Mucosa of stomach (tissue), 1 donor: Measurements from ENCODE around the gene CALHM5.
A peak's percentile ranks its signal among the peaks of the same experiment; 100 is the strongest.

ENCODE experiments used
- H3K27me3 ChIP-seq: one replicate; pipeline ENCODE4 v1.7.0; 2013; ENCODE audit warnings: mild to moderate bottlenecking, low read length; ENCODE audit not compliant: control insufficient read depth, insufficient read depth
- H3K36me3 ChIP-seq: one replicate; pipeline ENCODE4 v1.7.0; 2013; ENCODE audit warnings: low read length; ENCODE audit not compliant: control insufficient read depth, insufficient read depth
- H3K4me1 ChIP-seq: one replicate; pipeline ENCODE4 v1.7.0; 2013; ENCODE audit warnings: mild to moderate bottlenecking, low read length; ENCODE audit not compliant: control insufficient read depth, insufficient read depth
- H3K4me3 ChIP-seq: one replicate; pipeline ENCODE4 v1.7.0; 2013; ENCODE audit warnings: low read length
- H3K9ac ChIP-seq: one replicate; pipeline ENCODE4 v1.7.0; 2013; ENCODE audit warnings: mild to moderate bottlenecking, low read length, moderate library complexity
- H3K9me3 ChIP-seq: one replicate; pipeline ENCODE4 v1.7.0; 2013; ENCODE audit warnings: mild to moderate bottlenecking, low read length, moderate library complexity; ENCODE audit not compliant: control insufficient read depth
- donor health status: Pancreatic carcinoma.

The CALHM5 gene, protein sequence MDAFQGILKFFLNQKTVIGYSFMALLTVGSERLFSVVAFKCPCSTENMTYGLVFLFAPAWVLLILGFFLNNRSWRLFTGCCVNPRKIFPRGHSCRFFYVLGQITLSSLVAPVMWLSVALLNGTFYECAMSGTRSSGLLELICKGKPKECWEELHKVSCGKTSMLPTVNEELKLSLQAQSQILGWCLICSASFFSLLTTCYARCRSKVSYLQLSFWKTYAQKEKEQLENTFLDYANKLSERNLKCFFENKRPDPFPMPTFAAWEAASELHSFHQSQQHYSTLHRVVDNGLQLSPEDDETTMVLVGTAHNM

DNA sequence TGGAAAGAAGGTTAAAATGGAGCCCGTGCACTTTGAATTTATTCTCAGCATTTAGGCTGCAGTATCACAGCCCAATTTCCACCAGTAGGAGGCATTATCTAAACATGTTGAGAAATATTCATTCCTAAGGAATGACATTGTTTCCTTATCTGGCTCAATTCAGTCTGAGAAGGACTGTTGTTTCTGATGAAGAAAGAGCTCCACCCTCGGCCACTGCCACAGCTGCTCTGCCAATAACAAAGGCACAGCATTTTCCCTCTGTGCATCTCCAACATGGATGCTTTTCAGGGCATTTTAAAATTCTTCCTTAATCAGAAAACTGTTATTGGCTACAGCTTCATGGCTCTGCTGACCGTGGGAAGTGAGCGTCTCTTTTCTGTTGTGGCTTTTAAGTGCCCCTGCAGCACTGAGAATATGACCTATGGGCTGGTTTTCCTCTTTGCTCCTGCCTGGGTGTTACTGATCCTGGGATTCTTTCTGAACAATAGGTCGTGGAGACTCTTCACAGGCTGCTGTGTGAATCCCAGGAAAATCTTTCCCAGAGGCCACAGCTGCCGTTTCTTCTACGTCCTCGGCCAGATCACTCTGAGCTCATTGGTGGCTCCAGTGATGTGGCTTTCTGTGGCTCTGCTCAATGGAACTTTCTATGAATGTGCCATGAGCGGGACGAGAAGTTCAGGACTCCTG, at the start of gene CALHM5:
Gene CALHM5, plus strand, starts transcription at position 216 of the 687 bp plus-strand sequence. Its CDS starts 58 bp downstream, at position 274.
- no peak within 1 kb of the TSS for H3K4me3 ChIP-seq
- H3K9ac ChIP-seq = peak within 1 kb of the TSS; percentile 40
- H3K4me1 ChIP-seq = no peaks in the 10 kb centered on the region
- H3K27me3 ChIP-seq = no peaks in the 10 kb centered on the region
- H3K9me3 ChIP-seq = no peaks in the 10 kb centered on the region
- H3K36me3 ChIP-seq = no peaks in the 10 kb centered on the region

DNA sequence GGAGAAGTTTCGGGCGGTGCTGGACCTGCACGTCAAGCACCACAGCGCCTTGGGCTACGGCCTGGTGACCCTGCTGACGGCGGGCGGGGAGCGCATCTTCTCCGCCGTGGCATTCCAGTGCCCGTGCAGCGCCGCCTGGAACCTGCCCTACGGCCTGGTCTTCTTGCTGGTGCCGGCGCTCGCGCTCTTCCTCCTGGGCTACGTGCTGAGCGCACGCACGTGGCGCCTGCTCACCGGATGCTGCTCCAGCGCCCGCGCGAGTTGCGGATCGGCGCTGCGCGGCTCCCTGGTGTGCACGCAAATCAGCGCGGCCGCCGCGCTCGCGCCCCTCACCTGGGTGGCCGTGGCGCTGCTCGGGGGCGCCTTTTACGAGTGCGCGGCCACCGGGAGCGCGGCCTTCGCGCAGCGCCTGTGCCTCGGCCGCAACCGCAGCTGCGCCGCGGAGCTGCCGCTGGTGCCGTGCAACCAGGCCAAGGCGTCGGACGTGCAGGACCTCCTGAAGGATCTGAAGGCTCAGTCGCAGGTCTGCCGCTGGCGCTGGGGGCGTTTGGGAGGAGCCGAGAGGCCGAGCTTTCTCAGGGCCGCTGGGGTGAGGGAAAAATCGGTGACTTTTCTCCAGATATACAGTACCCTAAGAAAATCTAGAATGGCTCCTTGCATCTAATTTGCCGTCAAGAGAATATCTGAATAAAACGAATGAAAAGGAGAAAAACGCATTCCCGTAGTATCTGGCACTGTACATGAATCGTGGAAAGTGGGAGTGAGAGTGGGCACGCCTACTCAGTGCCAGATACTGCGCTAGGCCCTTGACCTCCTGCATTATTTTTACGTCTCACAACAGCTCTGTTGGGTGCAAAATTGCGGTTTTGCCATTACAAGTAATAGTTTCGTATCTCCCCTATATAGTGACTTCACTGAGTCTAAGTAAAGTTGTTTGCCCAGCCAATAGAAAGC, 49.2 kb upstream of the CALHM5 start:
- peaks cover 7% of the 10 kb centered on the region for H3K4me1 ChIP-seq
- H3K9ac ChIP-seq = no peak overlapping the region
- peaks cover 3% of the 10 kb centered on the region for H3K27me3 ChIP-seq

DNA sequence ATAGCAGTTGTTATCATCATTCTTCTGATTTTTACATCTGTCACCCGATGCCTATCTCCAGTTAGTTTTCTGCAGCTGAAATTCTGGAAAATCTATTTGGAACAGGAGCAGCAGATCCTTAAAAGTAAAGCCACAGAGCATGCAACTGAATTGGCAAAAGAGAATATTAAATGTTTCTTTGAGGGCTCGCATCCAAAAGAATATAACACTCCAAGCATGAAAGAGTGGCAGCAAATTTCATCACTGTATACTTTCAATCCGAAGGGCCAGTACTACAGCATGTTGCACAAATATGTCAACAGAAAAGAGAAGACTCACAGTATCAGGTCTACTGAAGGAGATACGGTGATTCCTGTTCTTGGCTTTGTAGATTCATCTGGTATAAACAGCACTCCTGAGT, 48.1 kb upstream of the CALHM5 start:
- no peaks in the 10 kb centered on the region for H3K9me3 ChIP-seq
- H3K9ac ChIP-seq = no peak overlapping the region
- H3K4me1 ChIP-seq = peaks cover 11% of the 10 kb centered on the region
- H3K36me3 ChIP-seq = no peaks in the 10 kb centered on the region
- H3K4me3 ChIP-seq = no peak overlapping the region
- peaks cover 3% of the 10 kb centered on the region for H3K27me3 ChIP-seq

More for the DNA sequence above, 49.2 kb upstream of the CALHM5 start:
- Histone ChIP-seq H3K9me3 (no peaks in the 10 kb centered on the region), H3K36me3 (no peaks in the 10 kb centered on the region), H3K4me3 (no peak overlapping the region)

DNA sequence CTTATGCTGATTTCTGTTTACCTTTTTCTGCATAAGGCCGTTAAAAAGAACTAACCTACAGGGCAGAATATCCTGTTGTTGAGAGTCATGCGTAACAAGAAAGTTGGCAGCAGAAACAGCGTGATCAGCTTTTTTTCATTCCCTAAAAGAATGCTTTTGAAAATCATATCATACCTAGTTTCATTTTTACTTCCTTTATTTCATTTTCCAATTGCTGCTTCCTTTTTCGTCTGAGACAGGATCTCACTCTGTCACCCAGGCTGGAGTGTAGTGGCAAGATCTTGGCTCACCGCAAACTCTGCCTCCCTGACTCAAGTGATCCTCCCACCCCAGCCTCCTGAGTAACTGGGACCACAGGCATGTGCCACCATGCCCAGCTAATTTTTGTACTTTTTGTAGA, 46.2 kb upstream of the CALHM5 start:
- H3K4me3 ChIP-seq = no peak overlapping the region

DNA sequence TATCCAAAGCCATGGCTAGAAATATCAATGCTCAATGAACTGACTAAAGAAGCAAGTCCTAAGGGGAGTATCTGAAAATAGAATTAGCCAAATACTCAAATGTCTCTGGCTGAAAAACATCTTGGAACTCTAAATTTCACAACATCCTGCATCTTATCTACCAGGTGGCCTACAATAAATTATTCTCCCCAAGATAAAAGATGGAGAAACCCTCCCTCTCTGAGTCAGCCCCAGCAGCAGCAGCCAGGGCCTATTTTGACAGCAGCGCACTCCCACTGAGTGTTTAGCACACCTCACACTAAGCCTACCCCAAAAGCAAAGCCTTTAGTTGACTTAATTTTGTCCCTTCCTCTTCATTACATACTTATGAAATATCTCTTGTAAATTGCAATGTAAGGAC, 44.3 kb upstream of the CALHM5 start:
- H3K9ac ChIP-seq = no peak overlapping the region

More for the DNA sequence above, 46.2 kb upstream of the CALHM5 start:
- Histone ChIP-seq H3K36me3 (no peaks in the 10 kb centered on the region), H3K4me1 (peaks cover 11% of the 10 kb centered on the region), H3K27me3 (peaks cover 3% of the 10 kb centered on the region), H3K9ac (no peak overlapping the region), H3K9me3 (no peaks in the 10 kb centered on the region)

DNA sequence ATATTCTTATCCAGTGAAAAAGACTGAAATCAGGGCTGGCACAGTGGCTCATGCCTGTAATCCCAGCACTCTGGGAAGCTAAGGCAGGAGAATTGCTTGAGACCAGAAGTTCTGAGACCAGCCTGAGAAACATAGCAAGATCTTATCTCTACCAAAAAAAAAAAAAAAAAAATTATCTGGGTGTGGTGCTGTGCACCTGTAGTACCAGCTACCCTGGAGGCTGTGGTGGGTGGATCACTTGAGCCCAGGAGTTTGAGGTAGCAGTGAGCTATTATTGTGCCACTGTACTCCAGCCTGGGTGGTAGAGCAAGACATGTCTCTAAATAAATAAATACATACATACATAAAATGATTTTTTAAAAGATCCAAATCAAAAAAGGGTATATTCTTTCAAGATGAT, 43.9 kb upstream of the CALHM5 start:
- Histone ChIP-seq H3K9me3 (no peaks in the 10 kb centered on the region), H3K36me3 (no peaks in the 10 kb centered on the region), H3K4me3 (no peak overlapping the region), H3K9ac (no peak overlapping the region), H3K27me3 (peaks cover 3% of the 10 kb centered on the region), H3K4me1 (peaks cover 11% of the 10 kb centered on the region)

More for the DNA sequence above, 44.3 kb upstream of the CALHM5 start:
- no peaks in the 10 kb centered on the region for H3K9me3 ChIP-seq
- no peak overlapping the region for H3K4me3 ChIP-seq
- H3K4me1 ChIP-seq = peaks cover 11% of the 10 kb centered on the region
- H3K36me3 ChIP-seq = no peaks in the 10 kb centered on the region
- H3K27me3 ChIP-seq = peaks cover 3% of the 10 kb centered on the region

DNA sequence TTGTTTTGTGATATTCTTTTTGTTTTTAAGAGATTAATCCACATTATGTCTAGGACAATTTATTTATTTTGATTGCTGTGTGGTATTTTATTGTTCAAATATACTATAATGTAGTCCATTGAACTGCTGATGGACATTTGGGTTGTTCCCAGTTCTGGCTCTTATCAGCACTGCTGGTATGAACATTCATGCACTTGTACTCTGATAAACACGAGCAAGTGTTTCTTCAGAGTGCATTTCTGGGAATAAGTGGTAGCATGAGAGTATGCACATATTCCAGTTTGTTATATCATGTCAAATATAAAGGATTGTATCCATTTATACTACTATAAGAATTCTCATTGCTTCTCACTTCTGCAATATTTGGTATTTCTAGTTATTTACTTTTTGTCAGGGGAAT, 43.1 kb upstream of the CALHM5 start:
- no peaks in the 10 kb centered on the region for H3K36me3 ChIP-seq
- no peak overlapping the region for H3K4me3 ChIP-seq
- no peak overlapping the region for H3K9ac ChIP-seq
- H3K4me1 ChIP-seq = peaks cover 11% of the 10 kb centered on the region
- peaks cover 3% of the 10 kb centered on the region for H3K27me3 ChIP-seq
- H3K9me3 ChIP-seq = no peaks in the 10 kb centered on the region

DNA sequence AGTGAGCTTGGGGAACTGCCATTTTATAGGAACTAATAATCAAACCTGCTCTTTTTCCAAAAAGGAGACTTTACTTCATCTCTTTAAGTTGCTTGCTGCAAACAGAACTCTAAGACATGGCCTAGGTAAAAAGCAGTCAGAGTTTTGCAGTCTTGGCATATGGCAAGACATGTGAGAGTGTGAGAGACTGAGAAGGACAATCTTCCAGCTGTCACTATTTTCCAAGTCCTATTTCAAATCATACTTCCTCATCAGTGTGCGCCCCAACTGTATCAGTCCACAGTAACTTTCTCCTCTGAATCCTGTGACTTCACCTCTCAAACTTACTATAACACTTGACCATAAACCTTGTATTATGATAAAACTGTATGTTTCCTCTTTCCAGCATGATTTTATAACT, 39.9 kb upstream of the CALHM5 start:
- Histone ChIP-seq H3K4me3 (no peak overlapping the region), H3K27me3 (no peaks in the 10 kb centered on the region), H3K9ac (no peak overlapping the region), H3K9me3 (no peaks in the 10 kb centered on the region), H3K36me3 (no peaks in the 10 kb centered on the region), H3K4me1 (peaks cover 6% of the 10 kb centered on the region)

DNA sequence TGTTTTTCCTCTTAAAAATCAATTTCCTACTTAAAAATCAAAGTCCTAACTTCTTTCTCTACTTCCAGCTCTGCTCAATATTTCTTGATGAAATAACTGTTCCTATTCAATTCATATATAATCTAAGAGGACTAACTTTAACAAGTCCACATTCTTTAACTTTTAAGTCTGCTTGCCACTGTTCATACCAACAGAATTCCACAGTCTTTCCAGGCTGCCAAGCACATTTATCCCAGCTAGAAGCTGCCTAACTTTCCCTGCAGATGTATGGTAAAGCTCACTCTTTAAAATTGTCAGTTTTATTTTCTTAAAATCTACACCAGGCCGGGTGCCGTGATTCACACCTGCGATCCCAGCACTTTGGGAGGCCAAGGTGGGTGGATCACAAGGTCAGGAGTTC, 38.7 kb upstream of the CALHM5 start:
- H3K36me3 ChIP-seq = no peaks in the 10 kb centered on the region
- H3K9ac ChIP-seq = no peak overlapping the region
- H3K4me3 ChIP-seq = no peak overlapping the region
- no peaks in the 10 kb centered on the region for H3K4me1 ChIP-seq
- H3K27me3 ChIP-seq = no peaks in the 10 kb centered on the region
- no peaks in the 10 kb centered on the region for H3K9me3 ChIP-seq

DNA sequence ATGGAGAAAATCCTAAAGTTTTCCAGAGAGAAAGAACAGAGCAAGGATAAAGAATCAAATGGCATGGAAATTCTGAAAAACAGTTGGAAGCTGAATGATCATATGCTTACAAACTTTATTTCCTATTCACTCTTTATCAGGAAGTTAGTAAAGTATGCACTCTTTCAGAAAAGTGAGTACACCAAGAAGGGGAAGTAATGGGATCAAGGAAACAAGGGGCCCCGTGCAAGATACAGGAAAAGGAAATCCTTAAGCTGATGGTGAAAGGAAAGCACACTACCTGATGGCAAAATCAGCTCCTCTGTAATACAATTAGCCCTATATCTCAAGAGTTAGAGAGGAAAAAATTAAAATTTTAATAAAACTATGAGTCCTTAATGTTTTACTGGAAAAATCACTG, 36.3 kb upstream of the CALHM5 start:
- Histone ChIP-seq H3K36me3 (no peaks in the 10 kb centered on the region), H3K27me3 (no peaks in the 10 kb centered on the region), H3K9ac (no peak overlapping the region), H3K9me3 (no peaks in the 10 kb centered on the region), H3K4me3 (no peak overlapping the region), H3K4me1 (no peaks in the 10 kb centered on the region)

DNA sequence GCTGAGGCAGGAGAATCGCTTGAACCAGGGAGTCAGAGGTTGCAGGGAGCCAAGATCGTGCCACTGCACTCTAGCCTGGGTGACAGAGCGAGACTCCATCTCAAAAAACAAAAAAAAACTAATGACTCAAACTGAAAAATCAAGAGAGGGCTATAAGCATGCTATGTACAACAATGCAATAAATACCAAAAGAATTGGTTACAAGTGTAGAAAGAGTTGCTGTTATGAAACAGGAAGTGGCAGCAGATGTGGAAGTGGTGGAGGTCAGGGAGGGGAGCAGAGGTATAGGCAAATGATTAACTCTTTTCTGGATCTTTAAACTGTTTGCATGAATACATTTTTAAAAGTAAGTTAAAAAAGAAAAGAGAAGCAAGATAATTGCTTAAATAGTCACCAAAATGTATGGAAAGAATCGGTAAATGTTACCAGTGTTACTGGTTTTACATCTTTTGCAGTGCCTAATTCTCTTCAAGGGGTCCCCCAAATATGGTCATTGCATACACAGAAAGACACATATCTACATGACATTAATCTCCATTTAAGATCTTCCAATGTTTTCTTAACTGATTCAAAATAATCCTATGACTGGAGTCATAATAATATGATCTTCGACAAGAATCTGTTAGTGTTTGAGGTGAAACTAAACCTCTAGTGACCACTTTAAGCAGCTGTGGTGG, 35.3 kb upstream of the CALHM5 start:
- H3K4me3 ChIP-seq = no peak overlapping the region
- no peaks in the 10 kb centered on the region for H3K27me3 ChIP-seq
- no peaks in the 10 kb centered on the region for H3K4me1 ChIP-seq
- H3K9ac ChIP-seq = no peak overlapping the region
- H3K9me3 ChIP-seq = no peaks in the 10 kb centered on the region
- no peaks in the 10 kb centered on the region for H3K36me3 ChIP-seq
